GM21390 (cell line): ENCODE results near the gene TBX20.
"Not testable (repeated sequence)": the region's sequence is repeated elsewhere in the genome, so short reads cannot be mapped to it uniquely, and the experiment has no call there.

Experiments
- ATAC-seq: cut with Tn5 transposase; IDR thresholded peaks from one replicate; pipeline ENCODE4 v1.9.1; 2021; ENCODE audit not compliant: unreplicated experiment

TBX20 gene

DNA sequence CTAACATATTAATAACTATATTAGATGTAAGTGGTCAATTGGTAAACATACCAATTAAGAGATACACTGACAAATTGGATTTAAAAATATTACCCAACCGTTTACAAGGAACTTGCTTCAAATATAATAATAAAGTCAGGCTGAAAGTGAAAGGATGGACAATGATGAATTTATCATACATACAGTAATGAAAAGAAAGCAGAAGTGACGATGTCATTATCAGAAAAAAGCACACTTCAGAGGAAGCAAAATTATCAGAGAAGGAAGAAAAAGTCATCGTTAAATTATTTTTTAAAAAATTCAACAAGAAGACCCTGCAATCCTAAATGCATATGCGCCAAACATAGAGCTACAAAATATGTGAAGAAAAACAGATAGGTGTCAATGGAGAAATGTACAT is 81.8 kb downstream of the TBX20 start:
- ATAC-seq: not testable (repeated sequence)

DNA sequence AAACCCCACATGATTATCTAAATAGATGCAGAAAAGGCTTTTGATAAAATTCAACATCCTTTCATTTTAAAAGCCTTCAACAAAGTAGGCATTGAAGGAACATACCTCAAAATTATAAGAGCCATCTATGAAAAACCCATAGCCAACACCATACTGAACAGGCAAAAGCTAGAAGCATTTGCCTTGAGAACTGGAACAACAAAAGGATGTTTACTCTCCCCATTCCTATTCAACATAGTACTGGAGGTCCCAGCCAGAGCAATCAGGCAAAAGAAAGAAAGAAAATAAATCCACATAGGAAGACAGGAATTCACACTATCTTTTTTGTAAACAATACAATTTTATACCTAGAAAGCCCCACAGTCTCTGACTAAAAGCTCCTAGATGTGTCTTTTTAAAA is 86.2 kb downstream of the TBX20 start:
- not testable (repeated sequence) for ATAC-seq

DNA sequence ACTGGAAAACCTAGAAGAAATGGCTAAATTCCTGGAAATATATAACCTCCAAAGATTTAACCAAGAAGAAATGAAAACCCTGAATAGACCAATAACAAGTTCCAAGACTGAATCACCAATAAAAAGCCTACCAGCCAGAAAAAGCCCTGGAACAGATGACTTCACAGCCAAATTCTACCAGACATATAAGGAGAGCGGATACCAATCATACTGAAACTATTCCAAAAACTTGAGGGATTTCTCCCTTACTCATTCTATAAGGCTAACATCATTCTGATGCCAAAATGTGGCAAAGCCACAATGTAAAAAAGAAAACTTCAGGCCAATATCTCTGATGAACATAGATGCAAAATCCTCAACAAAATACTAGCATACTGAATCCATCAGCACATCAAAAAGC is 86.7 kb downstream of the TBX20 start:
- ATAC-seq: not testable (repeated sequence)

DNA sequence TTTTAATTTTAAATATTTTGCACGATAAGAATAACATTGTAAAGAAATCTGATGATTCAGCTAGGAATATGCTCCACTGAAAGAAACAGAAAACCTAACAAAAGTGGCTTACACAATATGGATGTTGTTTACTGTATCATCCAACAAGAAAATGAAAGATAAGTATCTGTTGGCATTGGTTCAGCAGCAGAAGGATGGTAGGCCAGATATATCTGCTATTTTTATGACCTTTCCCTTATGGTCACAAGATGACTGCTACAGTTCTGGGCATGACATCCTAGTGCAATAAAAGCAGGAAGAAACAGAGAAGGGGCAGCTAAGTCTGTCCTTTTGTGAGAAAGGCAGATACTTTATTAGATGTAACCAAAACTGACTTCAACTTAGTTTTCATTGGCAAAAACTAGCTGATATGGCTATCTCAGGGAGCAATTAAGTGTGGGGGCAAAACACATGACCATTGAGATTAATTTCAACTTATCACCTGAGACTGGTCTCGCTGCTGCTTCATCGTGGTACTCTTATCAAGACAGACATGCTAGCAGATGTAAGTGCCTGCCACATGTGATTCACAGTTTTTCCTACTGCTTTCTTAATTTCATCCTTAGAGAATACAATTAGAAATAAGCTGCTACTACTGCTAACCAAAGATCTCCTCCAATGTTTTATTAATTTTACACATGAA is 92.7 kb downstream of the TBX20 start:
- not testable (repeated sequence) for ATAC-seq
